ENCODE measurements around the gene CNTNAP2.

- TF ChIP-seq ZNF274 (IDR thresholded peaks at IDR 0.05; ENCODE audit: low read depth, low read length) (no peak), SUZ12 (IDR thresholded peaks at IDR 0.05; ENCODE audit: extremely low read depth, insufficient read depth, insufficient read length) (no peak)
These were observed 1895.2 kb downstream of the CNTNAP2 start for GRCh38 chr7:148011753-148012152.
